Measurements from ENCODE around the gene SLC30A3. TPM values are rescaled to one million over a fixed set of nuclear protein-coding genes. Genes with fewer than 3 reads are reported as not detected.

Gene SLC30A3
- total and polyA plus RNA-seq, 2 of the 13 experiments (the other 11 are each of a cell fraction or from before 2014, with no cell fraction given) = 0.38 to 0.79 TPM

DNA sequence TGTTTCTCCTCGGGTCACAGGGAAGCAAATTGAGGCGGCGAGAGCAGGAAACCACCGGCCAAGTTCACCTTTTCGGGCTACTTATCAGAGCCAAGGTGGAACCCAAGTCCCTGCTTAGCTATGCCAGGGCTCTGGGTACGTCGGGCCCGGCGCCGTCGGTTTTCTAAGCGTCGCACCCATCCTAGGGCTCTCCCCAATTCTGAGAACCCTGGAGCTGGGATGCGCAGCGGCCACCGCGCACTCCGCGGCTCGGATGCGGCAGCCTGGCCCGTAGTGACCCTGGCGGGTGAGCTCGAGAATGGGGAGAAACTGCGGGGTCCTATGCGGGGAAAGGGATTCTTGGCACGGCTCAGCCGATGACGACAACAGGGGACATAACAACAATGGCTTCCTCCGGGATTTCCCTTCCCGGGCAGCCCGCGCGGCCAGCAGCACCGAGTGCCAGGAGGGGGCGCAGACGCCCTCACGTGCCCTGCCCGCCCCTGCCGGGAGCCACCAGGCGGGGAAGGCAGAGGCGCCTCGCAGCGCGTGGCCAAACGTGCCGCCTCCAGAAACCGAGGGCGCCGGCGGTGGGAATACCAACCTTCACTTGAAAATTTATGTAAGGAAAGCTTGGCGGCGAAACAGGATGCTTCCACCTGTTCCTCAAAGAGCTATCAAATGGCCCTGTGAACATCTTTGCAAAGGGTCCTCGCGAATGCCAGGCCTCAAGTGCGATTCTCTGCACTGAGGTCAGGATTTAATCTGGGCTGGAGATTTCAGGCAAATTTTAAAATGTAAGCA lies 2.1 kb upstream of the SLC30A3 start (continued):
- TF ChIP-seq, protein P1, sequence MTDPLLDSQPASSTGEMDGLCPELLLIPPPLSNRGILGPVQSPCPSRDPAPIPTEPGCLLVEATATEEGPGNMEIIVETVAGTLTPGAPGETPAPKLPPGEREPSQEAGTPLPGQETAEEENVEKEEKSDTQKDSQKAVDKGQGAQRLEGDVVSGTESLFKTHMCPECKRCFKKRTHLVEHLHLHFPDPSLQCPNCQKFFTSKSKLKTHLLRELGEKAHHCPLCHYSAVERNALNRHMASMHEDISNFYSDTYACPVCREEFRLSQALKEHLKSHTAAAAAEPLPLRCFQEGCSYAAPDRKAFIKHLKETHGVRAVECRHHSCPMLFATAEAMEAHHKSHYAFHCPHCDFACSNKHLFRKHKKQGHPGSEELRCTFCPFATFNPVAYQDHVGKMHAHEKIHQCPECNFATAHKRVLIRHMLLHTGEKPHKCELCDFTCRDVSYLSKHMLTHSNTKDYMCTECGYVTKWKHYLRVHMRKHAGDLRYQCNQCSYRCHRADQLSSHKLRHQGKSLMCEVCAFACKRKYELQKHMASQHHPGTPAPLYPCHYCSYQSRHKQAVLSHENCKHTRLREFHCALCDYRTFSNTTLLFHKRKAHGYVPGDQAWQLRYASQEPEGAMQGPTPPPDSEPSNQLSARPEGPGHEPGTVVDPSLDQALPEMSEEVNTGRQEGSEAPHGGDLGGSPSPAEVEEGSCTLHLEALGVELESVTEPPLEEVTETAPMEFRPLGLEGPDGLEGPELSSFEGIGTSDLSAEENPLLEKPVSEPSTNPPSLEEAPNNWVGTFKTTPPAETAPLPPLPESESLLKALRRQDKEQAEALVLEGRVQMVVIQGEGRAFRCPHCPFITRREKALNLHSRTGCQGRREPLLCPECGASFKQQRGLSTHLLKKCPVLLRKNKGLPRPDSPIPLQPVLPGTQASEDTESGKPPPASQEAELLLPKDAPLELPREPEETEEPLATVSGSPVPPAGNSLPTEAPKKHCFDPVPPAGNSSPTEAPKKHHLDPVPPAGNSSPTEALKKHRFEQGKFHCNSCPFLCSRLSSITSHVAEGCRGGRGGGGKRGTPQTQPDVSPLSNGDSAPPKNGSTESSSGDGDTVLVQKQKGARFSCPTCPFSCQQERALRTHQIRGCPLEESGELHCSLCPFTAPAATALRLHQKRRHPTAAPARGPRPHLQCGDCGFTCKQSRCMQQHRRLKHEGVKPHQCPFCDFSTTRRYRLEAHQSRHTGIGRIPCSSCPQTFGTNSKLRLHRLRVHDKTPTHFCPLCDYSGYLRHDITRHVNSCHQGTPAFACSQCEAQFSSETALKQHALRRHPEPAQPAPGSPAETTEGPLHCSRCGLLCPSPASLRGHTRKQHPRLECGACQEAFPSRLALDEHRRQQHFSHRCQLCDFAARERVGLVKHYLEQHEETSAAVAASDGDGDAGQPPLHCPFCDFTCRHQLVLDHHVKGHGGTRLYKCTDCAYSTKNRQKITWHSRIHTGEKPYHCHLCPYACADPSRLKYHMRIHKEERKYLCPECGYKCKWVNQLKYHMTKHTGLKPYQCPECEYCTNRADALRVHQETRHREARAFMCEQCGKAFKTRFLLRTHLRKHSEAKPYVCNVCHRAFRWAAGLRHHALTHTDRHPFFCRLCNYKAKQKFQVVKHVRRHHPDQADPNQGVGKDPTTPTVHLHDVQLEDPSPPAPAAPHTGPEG (CRISPR knock-in tag; IDR thresholded peaks at IDR 0.05) = 0 out of 2 replicates have a peak, but pooled peaks have one; percentile 54
- TF ChIP-seq, protein P2, sequence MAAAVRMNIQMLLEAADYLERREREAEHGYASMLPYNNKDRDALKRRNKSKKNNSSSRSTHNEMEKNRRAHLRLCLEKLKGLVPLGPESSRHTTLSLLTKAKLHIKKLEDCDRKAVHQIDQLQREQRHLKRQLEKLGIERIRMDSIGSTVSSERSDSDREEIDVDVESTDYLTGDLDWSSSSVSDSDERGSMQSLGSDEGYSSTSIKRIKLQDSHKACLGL (CRISPR knock-in tag; IDR thresholded peaks at IDR 0.05) = peak; percentile 81
- no peak for TF ChIP-seq ZNF841 (CRISPR knock-in tag; IDR thresholded peaks at IDR 0.05; ENCODE audit: borderline replicate concordance)
- TF ChIP-seq ZNF891 (CRISPR knock-in tag; IDR thresholded peaks at IDR 0.05) = peak; percentile 87; the same call in 1 of the 2 replicates
- no peak for TF ChIP-seq ZSCAN9 (CRISPR knock-in tag; IDR thresholded peaks at IDR 0.05; ENCODE audit: borderline replicate concordance)
- TF ChIP-seq ZNF510 (CRISPR knock-in tag; IDR thresholded peaks at IDR 0.05; ENCODE audit: low read depth) = no peak
- peak; percentile 57; the same call in 1 of the 2 replicates for TF ChIP-seq KMT2B (CRISPR knock-in tag; IDR thresholded peaks at IDR 0.05)
- no peak for TF ChIP-seq ZNF720 (CRISPR knock-in tag; IDR thresholded peaks at IDR 0.05)
- TF ChIP-seq ZNF460 (CRISPR knock-in tag; IDR thresholded peaks at IDR 0.05; ENCODE audit: borderline replicate concordance) = no peak
- no peak for TF ChIP-seq ZNF263 (CRISPR knock-in tag; IDR thresholded peaks at IDR 0.05)
- TF ChIP-seq SNAPC2 (CRISPR knock-in tag; IDR thresholded peaks at IDR 0.05) = no peak
- TF ChIP-seq ZSCAN31 (CRISPR knock-in tag; IDR thresholded peaks at IDR 0.05; ENCODE audit: low read depth) = peak; percentile 87
- peak; percentile 54; the same call in 1 of the 2 replicates for TF ChIP-seq POGZ (CRISPR knock-in tag; IDR thresholded peaks at IDR 0.05)
- TF ChIP-seq DR1 (CRISPR knock-in tag; IDR thresholded peaks at IDR 0.05) = no peak
- TF ChIP-seq STAT5B (CRISPR knock-in tag; IDR thresholded peaks at IDR 0.05) = peak; percentile 44; the same call in 1 of the 2 replicates
- TF ChIP-seq, protein P3, sequence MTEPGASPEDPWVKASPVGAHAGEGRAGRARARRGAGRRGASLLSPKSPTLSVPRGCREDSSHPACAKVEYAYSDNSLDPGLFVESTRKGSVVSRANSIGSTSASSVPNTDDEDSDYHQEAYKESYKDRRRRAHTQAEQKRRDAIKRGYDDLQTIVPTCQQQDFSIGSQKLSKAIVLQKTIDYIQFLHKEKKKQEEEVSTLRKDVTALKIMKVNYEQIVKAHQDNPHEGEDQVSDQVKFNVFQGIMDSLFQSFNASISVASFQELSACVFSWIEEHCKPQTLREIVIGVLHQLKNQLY (CRISPR knock-in tag; IDR thresholded peaks at IDR 0.05) = no peak; the same call in 1 of the 2 replicates
- TF ChIP-seq ZNF33A (CRISPR knock-in tag; IDR thresholded peaks at IDR 0.05; ENCODE audit: borderline replicate concordance) = no peak
- TF ChIP-seq, protein P4, sequence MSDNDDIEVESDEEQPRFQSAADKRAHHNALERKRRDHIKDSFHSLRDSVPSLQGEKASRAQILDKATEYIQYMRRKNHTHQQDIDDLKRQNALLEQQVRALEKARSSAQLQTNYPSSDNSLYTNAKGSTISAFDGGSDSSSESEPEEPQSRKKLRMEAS (IDR thresholded peaks at IDR 0.05) = peak; percentile 96
- no peak; the same call in 1 of the 2 replicates for TF ChIP-seq MTA1 (CRISPR knock-in tag; IDR thresholded peaks at IDR 0.05; ENCODE audit: borderline replicate concordance)
